Measurements from ENCODE around the gene CEACAM4. TPM values are rescaled to one million over a fixed set of nuclear protein-coding genes. Genes with fewer than 3 reads are reported as not detected.
A peak's percentile ranks its signal among the peaks of the same experiment; 100 is the strongest.

CEACAM4 gene
- total RNA-seq, 1 experiment from 2014 or later = not detected

GRCh38 chr19:41641879-41642485 is 15.1 kb upstream of the CEACAM4 start:
- Histone ChIP-seq H3K9ac (ENCODE audit: low read length) (no peak overlapping the region), H3K9me2 (ENCODE audit: insufficient read depth) (no peaks in the 10 kb centered on the region), H3K36me3 (ENCODE audit: control insufficient read depth in 1 of 2, insufficient read depth in 2 of 2, low read length in 2 of 2) (no peaks in the 10 kb centered on the region), H3K79me2 (ENCODE audit: insufficient read depth, low read length) (no peaks in the 10 kb centered on the region), H3K4me1 (ENCODE audit: control insufficient read depth in 1 of 2, insufficient read depth in 2 of 2, low read length in 2 of 2) (no peaks in the 10 kb centered on the region), H2AFZ (ENCODE audit: low read depth, low read length, poor library complexity, severe bottlenecking) (no peak overlapping the region), H3K27ac (ENCODE audit: low read depth, low read length) (no peak overlapping the region), H3K4me3 (replicated peaks in 1 of 2; ENCODE audit: low read depth in 1 of 2, low read length in 2 of 2) (no peak overlapping the region), H3K27me3 (ENCODE audit: insufficient read depth, low read length) (peaks cover 38% of the 10 kb centered on the region), H3K4me2 (ENCODE audit: low read length) (no peak overlapping the region), H4K20me1 (ENCODE audit: insufficient read depth) (no peaks in the 10 kb centered on the region), H3K9me3 (ENCODE audit: control insufficient read depth in 1 of 2, insufficient read depth in 1 of 2, low read depth in 1 of 2, low read length in 2 of 2) (no peaks in the 10 kb centered on the region)
- BruUV-seq (replicated peaks) = no TSS peak
- CTCF ChIA-PET = interaction anchor here (0.6 to 3.4 kb wide), 19 partner anchors 9 to 495 kb away, joined by 3 to 38 read pairs (median 6); partner anchors contain the start of gene CEACAM21
- intact Hi-C loops (cut with micrococcal nuclease) = loop anchor here (5.0 kb wide), 2 partner anchors 50 to 105 kb away; no protein-coding TSS in a partner anchor
- RAD21 ChIA-PET (ENCODE audit: low non-redundant PET in 1 of 2, low total read pairs in 2 of 2, uncharacterized antibody in 2 of 2, unreplicated experiment in 2 of 2) = interaction anchor here in 1 of 2 experiments (1.0 kb wide), 1 partner anchor 49 kb away, joined by 3 read pairs; no protein-coding TSS in a partner anchor
- POLR2A ChIA-PET = no interaction called here
- DNase-seq (ENCODE audit: low read depth, low spot score) (peak; percentile 37), ATAC-seq (peak; percentile 94)
- TF ChIP-seq, protein P1, sequence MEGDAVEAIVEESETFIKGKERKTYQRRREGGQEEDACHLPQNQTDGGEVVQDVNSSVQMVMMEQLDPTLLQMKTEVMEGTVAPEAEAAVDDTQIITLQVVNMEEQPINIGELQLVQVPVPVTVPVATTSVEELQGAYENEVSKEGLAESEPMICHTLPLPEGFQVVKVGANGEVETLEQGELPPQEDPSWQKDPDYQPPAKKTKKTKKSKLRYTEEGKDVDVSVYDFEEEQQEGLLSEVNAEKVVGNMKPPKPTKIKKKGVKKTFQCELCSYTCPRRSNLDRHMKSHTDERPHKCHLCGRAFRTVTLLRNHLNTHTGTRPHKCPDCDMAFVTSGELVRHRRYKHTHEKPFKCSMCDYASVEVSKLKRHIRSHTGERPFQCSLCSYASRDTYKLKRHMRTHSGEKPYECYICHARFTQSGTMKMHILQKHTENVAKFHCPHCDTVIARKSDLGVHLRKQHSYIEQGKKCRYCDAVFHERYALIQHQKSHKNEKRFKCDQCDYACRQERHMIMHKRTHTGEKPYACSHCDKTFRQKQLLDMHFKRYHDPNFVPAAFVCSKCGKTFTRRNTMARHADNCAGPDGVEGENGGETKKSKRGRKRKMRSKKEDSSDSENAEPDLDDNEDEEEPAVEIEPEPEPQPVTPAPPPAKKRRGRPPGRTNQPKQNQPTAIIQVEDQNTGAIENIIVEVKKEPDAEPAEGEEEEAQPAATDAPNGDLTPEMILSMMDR (IDR thresholded peaks at IDR 0.05 in 2 of 3, conservative IDR thresholded peaks at IDR 0.05 in 1 of 3; ENCODE audit: borderline replicate concordance in 1 of 3, insufficient read depth in 1 of 3, low read depth in 2 of 3, low read length in 2 of 3) = peak; percentile 84 to 98 (median 87)
- TF ChIP-seq RAD21 (IDR thresholded peaks at IDR 0.05; ENCODE audit: low read depth) (peak; percentile 75), TCF7L2 (IDR thresholded peaks at IDR 0.05; ENCODE audit: borderline replicate concordance, extremely low read depth, insufficient read depth, insufficient read length) (no peak)

DNA sequence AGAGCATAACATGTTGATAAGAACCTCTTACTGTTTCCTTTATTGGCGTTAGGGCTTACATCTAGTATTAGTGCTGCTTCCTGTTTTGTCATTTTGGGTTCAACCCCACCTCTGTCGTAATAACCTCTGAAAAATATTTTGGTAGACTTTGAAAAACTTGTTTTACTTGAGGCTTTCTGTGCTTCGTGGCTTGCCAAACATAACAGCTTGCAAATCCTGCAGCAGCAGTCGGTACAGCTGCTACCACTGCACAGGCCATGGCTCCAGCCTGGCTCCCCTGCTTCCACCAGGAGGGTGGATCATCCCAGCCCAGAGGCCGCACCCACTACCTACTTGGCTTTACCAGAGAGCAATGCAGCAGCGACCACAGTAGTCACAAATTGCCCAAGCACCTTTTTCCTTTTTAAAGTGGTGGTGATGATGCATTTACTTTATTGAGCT is 11.8 kb upstream of the CEACAM4 start:
- intact Hi-C loops (cut with micrococcal nuclease) = no loop called here
- H3K27me3 ChIP-seq (ENCODE audit: insufficient read depth, low read length) = peaks cover 46% of the 10 kb centered on the region
- POLR2A ChIA-PET = no interaction called here
- H2AFZ ChIP-seq (ENCODE audit: low read depth, low read length, poor library complexity, severe bottlenecking) = no peak overlapping the region
- no peak for DNase-seq (ENCODE audit: low read depth, low spot score)
- no peaks in the 10 kb centered on the region for H3K79me2 ChIP-seq (ENCODE audit: insufficient read depth, low read length)
- CTCF ChIA-PET = interaction anchor here (1.9 kb wide), 1 partner anchor 8 kb away, joined by 13 read pairs; no protein-coding TSS in a partner anchor
- H3K4me2 ChIP-seq (ENCODE audit: low read length) = no peak overlapping the region
- no peaks in the 10 kb centered on the region for H3K9me2 ChIP-seq (ENCODE audit: insufficient read depth)
- no peak overlapping the region for H3K4me3 ChIP-seq (replicated peaks in 1 of 2; ENCODE audit: low read depth in 1 of 2, low read length in 2 of 2)
- H3K9me3 ChIP-seq (ENCODE audit: control insufficient read depth in 1 of 2, insufficient read depth in 1 of 2, low read depth in 1 of 2, low read length in 2 of 2) = no peaks in the 10 kb centered on the region
- RAD21 ChIA-PET (ENCODE audit: low non-redundant PET in 1 of 2, low total read pairs in 2 of 2, uncharacterized antibody in 2 of 2, unreplicated experiment in 2 of 2) = no interaction called here
- H4K20me1 ChIP-seq (ENCODE audit: insufficient read depth) = no peaks in the 10 kb centered on the region
- ATAC-seq = no peak
- no peak overlapping the region for H3K27ac ChIP-seq (ENCODE audit: low read depth, low read length)
- no peaks in the 10 kb centered on the region for H3K36me3 ChIP-seq (ENCODE audit: control insufficient read depth in 1 of 2, insufficient read depth in 2 of 2, low read length in 2 of 2)
- no TSS peak for BruUV-seq (replicated peaks)
- H3K9ac ChIP-seq (ENCODE audit: low read length) = no peak overlapping the region
- no peaks in the 10 kb centered on the region for H3K4me1 ChIP-seq (ENCODE audit: control insufficient read depth in 1 of 2, insufficient read depth in 2 of 2, low read length in 2 of 2)
- no peak for TF ChIP-seq ATF3 (IDR thresholded peaks at IDR 0.05)
- TF ChIP-seq, protein P1 (IDR thresholded peaks at IDR 0.05 in 2 of 3, conservative IDR thresholded peaks at IDR 0.05 in 1 of 3; ENCODE audit: borderline replicate concordance in 1 of 3, insufficient read depth in 1 of 3, low read depth in 2 of 3, low read length in 2 of 3) = no peak
- TF ChIP-seq FOSL1 (IDR thresholded peaks at IDR 0.05; ENCODE audit: low read depth) = no peak
- no peak for TF ChIP-seq ZFX (IDR thresholded peaks at IDR 0.05)
- no peak for TF ChIP-seq POLR2AphosphoS5 (IDR thresholded peaks at IDR 0.05; ENCODE audit: low read depth, low read length)
- TF ChIP-seq SIN3A (IDR thresholded peaks at IDR 0.05; ENCODE audit: low read depth) = no peak
- no peak for TF ChIP-seq EGR1 (IDR thresholded peaks at IDR 0.05; ENCODE audit: low read depth)
- TF ChIP-seq CEBPB (IDR thresholded peaks at IDR 0.05; ENCODE audit: low read depth) = no peak
- no peak for TF ChIP-seq RAD21 (IDR thresholded peaks at IDR 0.05; ENCODE audit: low read depth)
- no peak for TF ChIP-seq EZH2 (IDR thresholded peaks at IDR 0.05)
- no peak for TF ChIP-seq TCF7L2 (IDR thresholded peaks at IDR 0.05; ENCODE audit: borderline replicate concordance, extremely low read depth, insufficient read depth, insufficient read length)
- no peak for TF ChIP-seq POLR2A (IDR thresholded peaks at IDR 0.05; ENCODE audit: borderline replicate concordance, extremely low read depth, insufficient read depth, insufficient read length)
- TF ChIP-seq ELF1 (IDR thresholded peaks at IDR 0.05; ENCODE audit: borderline replicate concordance, low read depth) = no peak

All from HCT116 (cell line).